Mucosa of rectum (tissue), 2 donors: Measurements from ENCODE around the gene DLX2.

ENCODE experiments used
- H3K27ac ChIP-seq, 2 donors: one replicate each; pipeline ENCODE4 v1.7.0; 2013; ENCODE audit warnings: inconsistent platforms in 2 of 2, low read depth in 2 of 2, low read length in 2 of 2
- H3K27me3 ChIP-seq, 2 donors: one replicate each; pipeline ENCODE4 v1.7.0; 2013; ENCODE audit warnings: low read length in 2 of 2; ENCODE audit not compliant: control insufficient read depth in 2 of 2, insufficient read depth in 2 of 2
- H3K36me3 ChIP-seq, 2 donors: one replicate each; pipeline ENCODE4 v1.7.0; 2013; ENCODE audit warnings: low read length in 2 of 2; ENCODE audit not compliant: control insufficient read depth in 2 of 2, insufficient read depth in 2 of 2
- H3K4me1 ChIP-seq, 2 donors: one replicate each; pipeline ENCODE4 v1.7.0; 2013; ENCODE audit warnings: low read length in 2 of 2, mild to moderate bottlenecking in 1 of 2; ENCODE audit not compliant: control insufficient read depth in 2 of 2, insufficient read depth in 2 of 2
- H3K4me3 ChIP-seq, 2 donors: one replicate each; pipeline ENCODE4 v1.7.0; 2013; ENCODE audit warnings: low read length in 2 of 2
- H3K9ac ChIP-seq, 2 donors: one replicate each; pipeline ENCODE4 v1.7.0; 2013; ENCODE audit warnings: low read length in 2 of 2, low read depth in 1 of 2, mild to moderate bottlenecking in 1 of 2
- H3K9me3 ChIP-seq, 2 donors: one replicate each; pipeline ENCODE4 v1.7.0; 2013; ENCODE audit warnings: low read length in 2 of 2; ENCODE audit not compliant: control insufficient read depth in 2 of 2
- donor health status: healthy.
- donor health status: Normal muscosa, but diverticular disease.

DLX2 gene

GRCh38 chr2:172087780-172088244 is 14.9 kb downstream of the DLX2 start:
- Histone ChIP-seq H3K27ac (no peak overlapping the region), H3K4me3 (no peak overlapping the region), H3K27me3 (peaks cover 86 to 98% of the 10 kb centered on the region in 2 donors), H3K9me3 (no peaks in the 10 kb centered on the region), H3K9ac (no peak overlapping the region), H3K4me1 (peaks cover 18 to 22% of the 10 kb centered on the region in 2 donors), H3K36me3 (no peaks in the 10 kb centered on the region)

GRCh38 chr2:172087207-172087779 is 15.4 kb downstream of the DLX2 start:
- H3K9me3 ChIP-seq: no peaks in the 10 kb centered on the region
- H3K4me3 ChIP-seq: no peak overlapping the region
- H3K4me1 ChIP-seq: peaks cover 18 to 22% of the 10 kb centered on the region in 2 donors
- H3K36me3 ChIP-seq: no peaks in the 10 kb centered on the region
- peaks cover 86 to 98% of the 10 kb centered on the region in 2 donors for H3K27me3 ChIP-seq
- no peak overlapping the region for H3K27ac ChIP-seq
- H3K9ac ChIP-seq: no peak overlapping the region

GRCh38 chr2:172086241-172087206 is 16.2 kb downstream of the DLX2 start:
- Histone ChIP-seq H3K36me3 (no peaks in the 10 kb centered on the region), H3K27ac (no peak overlapping the region), H3K9ac (no peak overlapping the region), H3K4me3 (peak overlapping the region in 1 of 2 donors; percentile 44), H3K4me1 (peaks cover 18 to 22% of the 10 kb centered on the region in 2 donors), H3K27me3 (peaks cover 86 to 99% of the 10 kb centered on the region in 2 donors), H3K9me3 (no peaks in the 10 kb centered on the region)

- Histone ChIP-seq H3K27ac (no peak within 1 kb of the TSS), H3K4me1 (peaks cover 18 to 22% of the 10 kb centered on the region in 2 donors)
Observed at GRCh38 chr2:172085460-172086159, 17.1 kb downstream of the DLX2 start, which contains the start of gene DLX1. TSS of gene DLX1 (plus strand) at chr2:172085507. CDS start at chr2:172085678, 171 bp downstream.

GRCh38 chr2:172084645-172085459 is 17.8 kb downstream of the DLX2 start:
- Histone ChIP-seq H3K4me1 (peaks cover 18 to 22% of the 10 kb centered on the region in 2 donors), H3K4me3 (peak overlapping the region; percentile 51 to 64), H3K27me3 (peaks cover 88 to 99% of the 10 kb centered on the region in 2 donors), H3K27ac (no peak overlapping the region), H3K9me3 (no peaks in the 10 kb centered on the region), H3K36me3 (no peaks in the 10 kb centered on the region), H3K9ac (no peak overlapping the region)

More at GRCh38 chr2:172085460-172086159, 17.1 kb downstream of the DLX2 start, which contains the start of gene DLX1:
- Histone ChIP-seq H3K36me3 (no peaks in the 10 kb centered on the region), H3K4me3 (peak within 1 kb of the TSS; percentile 51 to 64), H3K27me3 (peaks cover 87 to 100% of the 10 kb centered on the region in 2 donors), H3K9ac (no peak within 1 kb of the TSS), H3K9me3 (no peaks in the 10 kb centered on the region)

DNA sequence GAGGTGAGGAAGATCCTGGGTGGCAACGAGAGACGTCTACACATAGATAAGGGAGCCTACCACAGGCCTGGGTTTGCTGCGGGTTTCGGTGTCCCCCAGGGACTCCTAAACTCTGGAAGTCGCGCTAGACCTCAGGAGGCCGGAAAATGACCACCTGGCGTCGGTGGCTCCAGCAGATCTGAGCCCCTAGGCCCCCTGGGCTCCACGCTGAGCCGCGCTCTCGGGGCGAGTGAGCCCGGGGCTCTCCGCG is 18.4 kb downstream of the DLX2 start:
- Histone ChIP-seq H3K27me3 (peaks cover 84 to 96% of the 10 kb centered on the region in 2 donors), H3K27ac (no peak overlapping the region), H3K4me3 (peak overlapping the region; percentile 51 to 64), H3K4me1 (peaks cover 18 to 22% of the 10 kb centered on the region in 2 donors), H3K9me3 (no peaks in the 10 kb centered on the region), H3K9ac (no peak overlapping the region), H3K36me3 (no peaks in the 10 kb centered on the region)

DNA sequence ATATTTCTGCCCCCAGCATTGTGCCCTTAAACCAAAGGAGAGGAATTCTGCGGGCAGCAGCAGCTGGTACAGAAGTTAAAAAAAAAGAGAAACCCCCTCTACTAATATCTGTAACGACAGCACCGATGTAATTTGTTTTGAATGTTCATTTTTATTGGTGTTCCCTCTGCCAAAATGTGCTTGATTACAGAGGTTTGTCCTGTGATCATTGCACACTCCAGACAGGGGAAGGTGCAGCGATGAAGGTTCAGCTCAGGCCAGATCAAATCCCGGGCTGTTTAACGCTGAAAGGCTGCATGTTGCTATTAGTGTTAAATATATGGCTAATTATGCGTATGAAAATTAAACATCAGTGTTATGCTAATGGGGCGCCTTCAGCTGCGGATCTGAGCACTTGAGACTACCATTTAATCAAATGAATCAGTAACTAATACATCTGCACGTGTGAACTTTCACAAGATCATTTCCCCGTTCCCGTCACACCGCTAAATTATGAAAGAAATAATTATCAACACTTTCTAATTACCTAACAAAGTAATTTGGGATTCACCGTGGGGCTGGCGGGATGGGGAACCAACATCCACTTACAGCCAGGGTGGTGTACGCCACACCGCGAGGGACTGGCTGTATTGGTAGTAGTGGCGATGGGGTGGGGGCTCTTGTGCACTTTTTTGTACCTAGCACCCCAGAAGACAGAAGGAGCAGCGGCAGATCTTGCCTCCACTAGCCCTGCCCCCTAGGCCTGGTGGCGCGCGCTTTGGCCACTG is 18.9 kb downstream of the DLX2 start:
- Histone ChIP-seq H3K9ac (no peak overlapping the region), H3K36me3 (no peaks in the 10 kb centered on the region), H3K4me1 (peaks cover 18 to 22% of the 10 kb centered on the region in 2 donors), H3K27me3 (peaks cover 80 to 93% of the 10 kb centered on the region in 2 donors), H3K4me3 (no peak overlapping the region), H3K27ac (no peak overlapping the region), H3K9me3 (no peaks in the 10 kb centered on the region)

DNA sequence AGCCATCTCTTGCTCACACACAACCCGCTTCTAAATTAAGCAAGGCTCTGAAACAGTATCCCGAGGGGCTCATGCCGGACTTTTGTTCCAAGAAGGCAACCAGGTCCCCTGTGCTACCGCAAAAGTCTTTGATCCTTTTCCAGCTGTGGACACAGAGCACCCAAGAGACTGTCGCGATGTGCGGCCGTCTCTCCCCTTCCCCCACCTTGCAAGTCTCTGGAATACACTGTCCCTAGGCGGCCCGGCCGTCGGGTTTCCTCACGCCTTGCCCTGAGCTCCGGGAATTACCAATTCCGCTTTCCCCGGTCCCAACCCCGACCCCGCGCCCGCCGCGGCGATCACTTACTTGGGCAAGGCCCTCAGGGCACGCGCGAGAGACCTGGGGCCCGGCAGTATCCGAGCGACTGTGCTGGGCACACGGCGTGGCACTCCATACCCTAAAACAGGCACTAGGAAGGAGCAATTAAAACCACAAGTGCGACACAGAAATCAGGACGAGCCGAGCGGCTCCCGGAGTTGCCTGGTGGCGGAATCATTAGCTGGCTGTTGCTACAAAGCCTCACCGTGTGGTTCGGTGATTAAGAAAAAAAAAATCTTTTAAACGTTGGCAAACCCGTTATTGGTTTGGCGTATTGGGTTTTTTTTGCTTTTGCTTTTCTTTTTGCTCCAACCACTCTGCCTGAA is 19.6 kb downstream of the DLX2 start:
- no peak overlapping the region for H3K9ac ChIP-seq
- no peaks in the 10 kb centered on the region for H3K36me3 ChIP-seq
- H3K27ac ChIP-seq: no peak overlapping the region
- peaks cover 18 to 22% of the 10 kb centered on the region in 2 donors for H3K4me1 ChIP-seq
- peaks cover 73 to 86% of the 10 kb centered on the region in 2 donors for H3K27me3 ChIP-seq
- peak overlapping the region in 1 of 2 donors; percentile 22 for H3K4me3 ChIP-seq
- no peaks in the 10 kb centered on the region for H3K9me3 ChIP-seq
